ENCODE data around the gene SLC4A5.
"Not testable (repeated sequence)": the region's sequence is repeated elsewhere in the genome, so short reads cannot be mapped to it uniquely, and the experiment has no call there.

SLC4A5 gene

DNA sequence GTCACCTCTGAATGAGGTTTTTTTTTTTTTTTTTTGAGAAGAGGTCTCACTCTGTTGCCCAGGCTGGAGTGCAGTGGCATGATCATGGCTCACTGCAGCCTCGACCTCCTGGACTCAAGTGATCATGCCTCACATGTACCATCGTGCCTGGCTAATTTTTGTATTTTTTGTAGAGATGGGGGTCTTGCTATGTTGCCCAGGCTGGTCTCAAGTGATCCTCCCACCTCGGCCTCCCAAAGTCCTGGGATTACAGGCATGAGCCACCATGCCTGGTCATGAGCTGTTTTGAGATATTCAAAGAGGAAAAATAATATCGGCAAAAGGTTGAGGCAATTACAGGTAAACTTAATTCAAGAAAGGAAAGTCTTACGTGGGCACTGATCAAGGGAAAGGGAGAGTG, 113.4 kb downstream of the SLC4A5 start:
- DNase-seq: not testable (repeated sequence)

DNA sequence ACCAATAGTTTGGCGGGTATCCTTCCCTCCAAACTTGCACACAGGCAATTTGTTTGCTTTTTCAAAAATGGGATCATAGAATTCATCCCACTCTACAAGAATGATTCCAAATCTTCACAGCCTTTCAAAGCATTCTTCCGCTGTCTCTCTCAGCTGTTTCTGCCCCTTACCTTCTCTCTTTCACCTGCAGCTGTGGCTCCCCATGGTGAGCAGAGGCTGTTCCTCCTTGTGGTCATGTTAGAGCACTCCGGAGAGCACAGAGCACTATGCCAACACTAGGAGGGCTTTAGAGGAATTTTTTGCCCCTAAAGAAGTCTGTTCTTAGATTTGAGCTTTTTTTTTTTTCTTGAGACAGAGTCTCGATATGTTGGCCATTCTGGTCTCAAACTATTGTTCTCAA, 114.4 kb downstream of the SLC4A5 start:
- DNase-seq: no peak

DNA sequence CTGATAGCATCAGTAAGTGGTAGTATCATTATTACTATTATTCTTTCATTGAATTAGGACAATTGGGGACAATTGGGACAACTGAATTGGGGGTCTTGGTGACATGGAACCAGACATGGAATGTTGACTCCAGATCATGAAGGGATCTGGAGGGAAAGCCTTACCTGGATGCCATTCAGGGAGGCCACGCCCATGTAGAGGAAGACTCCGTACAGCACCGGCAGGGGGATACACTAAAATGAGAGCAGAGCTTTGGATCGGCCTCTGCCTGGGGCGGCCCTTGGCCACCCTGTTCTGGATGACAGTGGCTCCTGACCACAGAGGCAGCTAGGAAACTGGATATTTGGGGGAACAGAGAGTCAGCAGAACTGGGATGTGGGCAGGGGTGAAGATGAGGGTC, 115.6 kb downstream of the SLC4A5 start:
- no peak for DNase-seq

DNA sequence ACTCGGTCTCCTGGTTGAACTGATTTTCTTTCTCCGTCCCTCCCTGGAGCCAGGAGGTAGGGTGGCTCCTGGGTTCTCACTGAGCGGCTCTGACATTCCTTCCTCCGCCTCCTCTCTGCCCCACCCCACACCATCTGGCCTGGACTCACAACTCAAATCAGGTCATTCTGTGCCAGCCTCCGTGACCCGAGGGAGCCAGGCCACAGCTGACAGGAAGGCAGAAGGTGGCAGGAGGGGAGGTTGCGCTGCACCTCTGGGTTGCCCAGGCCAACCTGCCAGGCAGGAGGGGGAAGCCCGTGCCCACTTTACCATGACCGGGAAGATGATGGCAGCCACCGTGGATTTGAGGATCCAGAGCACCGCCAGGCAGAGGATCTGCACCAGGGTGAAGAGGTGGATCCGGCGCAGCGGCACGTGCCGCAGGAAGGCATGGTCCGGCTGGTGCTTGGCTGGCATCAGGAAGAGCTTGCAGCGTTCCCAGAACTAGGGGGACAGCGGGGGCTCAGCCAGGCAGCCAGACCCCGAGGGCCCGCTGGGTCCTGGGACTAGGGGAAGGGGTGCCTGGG, 116.5 kb downstream of the SLC4A5 start:
- DNase-seq: no peak

DNA sequence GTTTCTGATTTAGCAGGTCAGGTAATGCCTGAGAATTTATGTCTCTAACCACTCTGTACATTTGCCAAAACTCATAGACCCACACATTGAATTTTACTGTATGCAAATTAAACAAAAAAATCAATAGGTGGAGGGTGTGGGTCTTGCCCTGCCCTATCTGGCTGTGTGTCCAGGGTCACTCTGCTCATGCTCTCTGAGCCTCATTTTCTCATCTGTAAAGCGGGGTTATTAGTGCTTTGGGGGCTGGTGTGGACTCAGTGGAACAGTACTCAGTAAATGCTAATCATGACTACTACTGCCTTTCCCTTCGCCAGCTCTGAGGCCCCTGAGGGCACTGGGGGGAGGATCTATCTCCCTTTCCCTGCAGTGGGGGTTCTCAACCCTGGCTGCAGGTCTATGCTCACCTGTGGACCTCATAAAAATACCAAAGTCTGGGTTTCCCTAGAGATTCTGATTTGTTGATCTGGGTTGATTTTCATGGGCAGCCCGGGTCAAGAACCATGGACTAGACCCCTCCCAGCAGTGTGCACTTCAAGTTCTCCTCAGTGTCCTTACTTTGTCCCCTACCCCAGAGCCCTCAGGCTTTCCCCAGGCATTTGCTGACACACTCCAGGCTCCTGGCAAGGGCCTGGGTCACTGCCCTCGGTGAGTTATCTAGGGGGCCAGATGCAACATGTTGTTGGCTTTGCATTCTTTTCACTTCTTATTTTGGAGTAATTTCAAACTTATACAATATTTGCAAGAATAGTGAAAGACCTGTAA, 117.3 kb downstream of the SLC4A5 start:
- DNase-seq: no peak

DNA sequence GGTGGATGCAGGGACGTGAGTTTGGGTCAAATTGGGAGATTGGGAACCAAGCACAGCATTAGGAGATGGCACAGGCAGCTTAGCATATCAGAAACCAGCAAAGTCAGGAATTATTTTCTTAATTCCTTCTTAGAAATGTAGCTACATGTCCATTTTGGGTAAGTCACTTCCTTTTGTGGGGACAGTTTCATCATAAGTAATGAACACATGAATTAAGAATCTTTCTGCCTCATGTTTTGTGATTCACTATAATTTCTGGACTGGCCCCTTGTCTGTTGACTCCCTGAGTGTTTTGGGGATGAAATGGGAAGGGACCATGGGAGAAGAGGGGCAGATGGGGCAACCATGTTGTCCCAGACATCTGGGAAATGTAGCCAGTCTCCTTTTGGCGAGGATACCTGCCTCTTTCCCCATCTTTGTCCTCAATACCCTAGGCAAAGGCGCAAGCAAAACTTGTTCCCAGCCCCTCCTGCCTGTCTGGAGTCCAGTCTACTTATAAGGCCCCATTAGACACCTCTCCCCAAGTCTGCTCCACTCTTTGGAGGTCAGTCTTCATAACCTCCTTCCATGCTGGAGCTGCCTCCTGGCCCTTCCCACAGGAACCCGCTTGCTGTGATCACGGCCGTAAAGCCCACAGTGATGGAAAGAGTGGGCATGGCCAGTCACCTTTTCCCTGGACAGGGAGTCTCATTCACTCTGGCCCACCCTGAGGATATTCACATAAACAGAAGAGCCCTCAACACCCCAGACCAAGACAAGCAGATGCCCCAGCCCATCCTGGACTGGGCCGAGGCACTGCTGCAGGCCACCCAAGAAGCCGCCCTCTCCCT, 119.1 kb downstream of the SLC4A5 start:
- no peak for DNase-seq

DNA sequence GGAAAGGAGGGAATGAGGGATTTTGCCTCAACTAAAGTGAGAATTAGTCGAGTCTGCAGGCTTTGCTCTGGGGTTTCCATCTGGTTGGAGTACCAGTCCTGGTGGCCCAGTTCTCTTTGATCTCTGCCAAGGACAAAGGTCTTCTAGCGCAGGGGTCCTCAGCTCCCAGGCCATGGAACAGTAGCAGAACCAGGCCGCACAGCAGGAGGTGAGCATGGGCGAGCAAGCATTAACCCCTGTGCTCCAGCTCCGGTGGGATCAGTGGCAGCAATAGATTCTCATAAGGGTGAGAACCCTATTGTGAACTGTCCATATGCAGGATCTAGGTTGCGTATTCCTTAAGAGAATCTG, 120.9 kb downstream of the SLC4A5 start:
- DNase-seq: no peak

DNA sequence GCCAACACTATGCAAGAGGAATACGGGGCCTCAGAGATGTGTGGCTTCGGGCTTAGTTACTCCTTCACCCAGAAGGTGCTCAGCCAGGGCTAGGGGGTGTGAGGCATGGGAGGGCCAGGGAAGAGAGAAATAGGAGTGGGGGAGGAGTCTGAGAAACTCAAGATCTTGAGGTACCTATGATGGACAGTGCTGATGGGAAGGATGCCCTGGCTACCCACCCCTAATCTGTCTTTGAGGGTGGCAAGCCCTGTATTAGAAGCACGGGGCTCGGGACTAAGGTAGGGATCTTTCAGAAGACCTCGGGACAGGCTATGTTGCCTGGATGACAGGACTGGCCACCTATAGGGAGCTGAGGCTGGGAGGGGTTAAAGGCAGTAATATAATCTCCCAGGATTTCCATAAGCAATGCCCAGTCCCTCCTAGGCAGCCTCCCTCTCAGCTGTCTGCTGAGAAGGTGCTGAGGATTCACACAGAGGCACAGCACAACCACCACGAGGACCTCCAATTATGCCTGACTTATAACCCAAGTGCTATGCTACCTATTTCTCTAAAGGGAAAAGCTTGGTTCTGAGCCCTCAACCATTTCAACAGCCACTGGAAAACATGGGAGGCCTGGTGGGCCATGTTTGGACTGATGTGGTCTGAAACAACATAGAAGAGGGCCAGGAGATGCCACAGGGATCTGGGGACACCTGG, 121.5 kb downstream of the SLC4A5 start:
- no peak for DNase-seq

DNA sequence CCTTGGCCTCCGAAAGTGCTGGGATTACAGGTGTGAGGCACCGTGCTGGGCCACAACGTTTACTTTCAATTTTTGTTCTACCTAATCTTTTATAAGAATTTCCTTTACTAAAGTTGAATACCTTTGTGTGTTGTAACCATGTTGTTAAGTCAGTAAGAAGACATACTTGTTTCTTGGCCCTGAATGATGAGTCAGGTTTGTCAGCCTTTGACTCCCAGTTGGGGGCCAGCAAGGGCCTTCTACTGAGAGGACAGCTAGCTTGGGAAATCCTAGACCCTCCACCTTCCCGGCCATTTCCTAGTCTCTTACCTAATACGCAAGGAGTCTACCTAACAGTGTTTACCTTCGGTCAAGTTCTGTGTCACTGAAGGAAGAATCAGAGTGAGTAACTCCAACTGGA, 122.1 kb downstream of the SLC4A5 start:
- no peak for DNase-seq

DNA sequence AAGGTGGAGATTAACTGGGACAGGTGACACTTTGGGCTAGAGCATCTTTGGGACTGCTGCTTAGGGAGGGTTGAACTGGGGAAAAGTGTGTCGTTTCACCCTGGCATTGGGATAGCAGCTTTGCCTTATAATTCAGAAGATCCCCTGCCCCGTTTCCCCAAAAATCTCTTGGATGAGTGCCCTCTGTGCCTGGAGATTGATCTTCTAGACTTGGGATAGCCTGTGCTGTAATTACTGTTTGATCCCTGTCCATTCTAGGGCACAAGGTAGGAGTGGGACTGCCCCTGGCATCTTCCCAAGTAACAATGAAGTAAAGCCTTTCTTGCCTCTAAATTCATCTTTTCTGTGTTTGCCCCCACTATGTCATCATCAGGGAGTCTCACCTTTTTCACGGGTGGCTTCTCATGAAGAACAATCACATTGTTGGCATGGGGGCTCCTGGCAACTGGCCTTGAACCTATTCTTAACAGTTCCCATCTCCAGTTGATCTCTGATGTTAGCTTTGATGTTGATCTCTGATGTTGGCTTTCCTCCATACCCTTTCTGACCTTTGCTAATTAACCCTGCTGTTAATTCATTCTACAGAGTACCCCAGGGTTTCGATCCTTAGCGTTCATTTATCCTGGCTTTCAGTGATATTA, 123.2 kb downstream of the SLC4A5 start:
- no peak for DNase-seq

DNA sequence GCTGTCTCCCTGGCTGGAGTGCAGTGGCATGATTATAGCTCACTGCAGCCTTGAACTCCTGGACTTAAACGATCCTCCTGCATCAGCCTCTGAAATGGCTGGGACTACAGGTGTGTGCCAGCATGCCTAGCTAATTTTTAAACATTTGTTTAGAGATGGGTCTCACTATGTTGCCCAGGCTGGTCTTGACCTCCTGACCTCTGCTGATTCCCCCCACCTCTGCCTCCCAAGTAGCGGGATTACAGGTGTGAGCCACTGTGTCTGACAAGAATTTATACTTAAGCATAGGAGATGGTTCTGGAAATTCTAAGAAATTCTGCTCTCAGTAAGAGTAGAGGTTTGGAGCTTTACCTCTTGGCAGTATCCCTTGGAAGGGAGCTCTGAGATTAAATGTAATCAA, 126.6 kb downstream of the SLC4A5 start:
- DNase-seq: no peak

DNA sequence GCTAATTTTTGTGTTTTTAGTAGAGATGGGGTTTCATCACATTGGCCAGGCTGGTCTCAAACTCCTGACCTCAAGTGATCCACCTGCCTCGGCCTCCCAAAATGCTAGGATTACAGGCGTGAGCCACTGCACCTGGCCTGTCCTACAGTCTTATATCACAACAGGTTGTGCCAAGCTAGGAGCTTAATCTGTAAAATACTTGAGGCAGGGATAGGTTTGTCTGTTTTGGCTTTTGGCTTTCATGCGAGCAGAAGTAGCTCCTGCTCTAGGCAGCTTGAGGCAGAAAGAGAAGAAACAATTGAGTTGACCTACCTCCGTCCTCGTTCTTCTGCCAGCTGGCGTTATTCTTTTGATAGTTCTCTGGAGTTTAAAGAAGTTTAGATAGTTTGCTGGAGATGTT, 127.4 kb downstream of the SLC4A5 start:
- not testable (repeated sequence) for DNase-seq

DNA sequence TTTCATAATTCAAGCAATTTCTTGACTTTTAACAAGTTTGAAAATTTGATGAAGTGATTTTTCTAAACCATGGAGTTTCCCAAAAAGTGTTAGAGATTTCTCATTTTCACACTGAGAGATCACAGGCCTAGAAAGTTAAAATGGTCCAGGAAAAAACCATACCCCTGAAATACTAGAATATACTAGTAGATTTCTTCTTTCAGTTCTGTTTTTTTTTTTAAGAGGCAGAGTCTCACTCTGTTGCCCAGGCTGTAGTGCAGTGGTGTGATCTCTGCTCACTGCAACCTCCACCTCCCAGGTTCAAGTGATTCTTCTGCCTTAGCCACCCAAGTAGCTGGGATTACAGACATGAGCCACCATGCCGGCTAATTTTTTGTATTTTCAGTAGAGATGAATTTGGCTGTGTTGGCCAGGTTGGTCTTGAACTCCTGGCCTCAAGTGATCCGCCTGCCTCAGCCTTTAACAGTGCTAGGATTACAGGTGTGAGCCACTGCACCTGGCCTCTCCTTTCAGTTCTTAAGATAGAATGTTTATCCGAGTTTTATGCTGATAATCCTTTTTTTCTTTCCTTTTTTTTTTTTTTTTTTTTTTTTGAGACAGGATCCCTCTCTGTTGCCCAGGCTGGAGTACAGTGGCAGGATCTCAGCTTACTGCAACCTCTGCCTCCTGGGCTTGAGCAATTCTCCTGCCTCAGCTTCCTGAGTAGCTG, 130.4 kb downstream of the SLC4A5 start:
- no peak for DNase-seq

DNA sequence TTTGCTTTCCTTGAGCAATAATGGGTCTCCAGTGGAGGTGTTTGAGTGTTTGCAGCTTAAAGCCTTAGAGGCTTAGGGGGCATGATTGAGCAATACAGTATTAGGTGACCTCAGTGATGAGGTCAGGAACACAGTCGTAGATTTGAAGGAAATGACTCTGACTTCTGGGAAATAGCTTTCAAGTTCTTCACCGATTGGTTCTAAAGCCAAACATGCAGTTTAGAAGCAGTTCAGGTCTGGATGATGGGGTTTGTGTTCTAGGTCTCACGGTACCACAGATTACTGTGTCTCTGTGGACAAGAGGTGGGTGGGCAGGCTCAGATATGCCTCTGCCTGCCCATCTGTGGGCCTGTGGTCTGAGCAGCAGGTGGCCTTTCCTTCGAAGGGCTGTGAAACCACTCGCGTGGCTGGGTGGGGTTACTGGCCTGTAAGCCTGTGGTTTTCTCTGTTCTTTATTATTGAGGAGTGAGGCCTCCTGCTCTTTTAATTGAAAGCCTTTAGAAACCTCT, 137.0 kb downstream of the SLC4A5 start:
- DNase-seq: peak in 2 of 5 experiments; percentile 55 to 93

DNA sequence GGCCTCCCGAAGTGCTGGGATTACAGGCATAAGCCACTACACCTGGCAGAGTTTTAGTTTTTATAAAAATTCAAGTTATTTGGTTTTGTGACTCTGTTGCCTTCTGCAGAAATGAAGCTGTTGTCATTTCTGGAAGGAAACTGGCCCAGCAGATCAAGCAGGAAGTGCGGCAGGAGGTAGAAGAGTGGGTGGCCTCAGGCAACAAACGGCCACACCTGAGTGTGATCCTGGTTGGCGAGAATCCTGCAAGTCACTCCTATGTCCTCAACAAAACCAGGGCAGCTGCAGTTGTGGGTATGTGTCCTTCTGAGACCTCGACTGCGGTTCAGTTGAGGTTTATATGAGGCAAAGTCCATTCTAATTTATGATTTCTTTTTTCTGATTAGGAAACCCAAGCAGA, 137.6 kb downstream of the SLC4A5 start:
- peak in 2 of 5 experiments; percentile 7 to 73 for DNase-seq

DNA sequence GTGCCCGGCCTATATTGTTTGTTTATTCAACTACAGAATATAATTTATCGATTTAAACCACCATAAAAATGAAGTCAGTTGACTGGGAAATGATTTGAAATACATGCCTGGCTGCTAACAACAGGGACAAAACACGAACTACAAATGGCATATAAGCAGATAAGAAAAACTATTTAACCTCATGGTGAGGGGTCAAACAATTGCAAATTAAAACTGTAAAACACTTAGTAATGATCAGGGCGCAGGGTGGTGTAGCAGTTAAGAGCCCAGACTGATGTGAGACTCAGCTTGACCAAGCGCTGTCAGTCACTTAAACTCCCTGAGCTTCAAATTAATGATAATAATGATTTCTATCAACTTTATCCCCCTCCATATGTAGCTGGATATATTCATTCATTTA, 138.1 kb downstream of the SLC4A5 start:
- DNase-seq: no peak

DNA sequence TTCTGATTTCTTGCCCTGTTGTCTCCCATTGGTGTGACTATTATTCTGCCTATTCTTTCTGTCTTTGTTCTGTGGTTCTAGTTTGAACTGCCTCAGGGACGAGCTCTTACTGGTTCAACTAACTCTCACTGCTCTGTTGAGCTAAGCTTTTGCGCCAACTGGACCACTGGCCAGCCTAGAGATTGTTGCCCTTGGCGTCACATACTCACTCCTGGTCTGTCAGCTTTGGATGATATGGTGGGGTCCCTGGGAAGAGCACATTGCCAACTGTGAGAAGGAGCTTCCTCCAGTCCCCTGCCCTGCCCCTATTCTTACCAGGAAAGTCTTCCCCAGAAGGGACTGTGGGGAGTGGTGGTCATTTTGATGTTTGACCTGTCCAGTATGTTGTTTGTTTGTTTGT, 138.8 kb downstream of the SLC4A5 start:
- no peak for DNase-seq

DNA sequence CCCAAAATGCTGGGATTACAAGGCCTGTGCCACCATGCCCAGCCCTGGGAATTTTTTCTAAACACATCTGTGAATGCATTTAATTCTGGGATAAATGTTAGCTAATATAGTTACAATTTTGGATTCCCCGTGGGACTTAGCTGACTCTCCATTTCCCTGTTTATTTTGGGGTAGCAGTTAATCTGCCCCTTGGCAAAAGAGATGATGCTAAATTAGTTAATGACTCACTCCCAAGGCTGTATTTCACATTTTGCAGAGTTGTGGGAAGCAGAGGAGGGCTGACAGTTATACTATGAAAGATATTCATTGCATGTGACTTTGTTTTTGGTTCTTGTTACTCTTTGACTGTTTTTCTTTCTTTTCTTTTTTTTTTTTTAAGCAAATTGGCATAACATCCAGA, 141.6 kb downstream of the SLC4A5 start:
- no peak for DNase-seq

DNA sequence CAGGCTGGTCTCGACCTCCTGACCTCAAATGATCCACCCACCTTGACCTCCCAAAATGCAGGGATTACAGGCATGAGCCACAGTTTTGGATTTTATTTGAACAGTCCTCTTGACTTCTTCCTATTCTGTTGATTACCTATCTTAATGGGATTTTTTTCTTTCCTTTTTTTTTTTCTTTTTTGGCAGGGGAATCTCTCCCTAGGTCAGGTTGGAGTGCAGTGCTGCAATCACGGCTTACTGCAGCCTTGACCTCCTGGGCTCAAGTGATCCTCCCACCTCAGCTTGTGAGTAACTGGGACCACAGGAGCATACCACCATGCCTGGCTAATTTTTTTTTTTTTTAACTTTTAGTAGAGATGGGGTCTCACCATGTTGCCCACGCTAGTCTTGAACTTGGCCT, 142.0 kb downstream of the SLC4A5 start:
- no peak for DNase-seq

DNA sequence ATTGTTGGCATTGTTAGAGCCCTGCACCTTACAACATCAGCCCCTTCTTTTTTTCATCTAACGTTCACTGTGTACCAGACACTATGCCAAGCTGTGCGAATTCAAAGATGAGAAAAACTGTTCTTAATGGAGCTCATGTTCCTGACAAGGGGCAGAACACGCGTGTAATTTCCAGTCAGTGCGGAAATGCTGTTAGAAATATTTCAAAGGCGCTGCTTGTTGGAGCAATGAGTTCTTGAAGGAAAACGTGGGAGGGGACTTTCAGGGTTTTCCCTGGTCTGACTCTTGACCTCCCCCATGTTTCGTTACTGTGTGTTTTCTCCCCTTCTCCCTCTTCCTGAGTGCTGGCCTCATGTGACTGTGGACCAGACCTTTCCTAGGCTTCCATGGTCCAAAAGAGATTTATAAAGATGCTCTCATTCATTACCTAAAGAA, 143.3 kb downstream of the SLC4A5 start:
- peak in 1 of 5 experiments; percentile 29 for DNase-seq

DNA sequence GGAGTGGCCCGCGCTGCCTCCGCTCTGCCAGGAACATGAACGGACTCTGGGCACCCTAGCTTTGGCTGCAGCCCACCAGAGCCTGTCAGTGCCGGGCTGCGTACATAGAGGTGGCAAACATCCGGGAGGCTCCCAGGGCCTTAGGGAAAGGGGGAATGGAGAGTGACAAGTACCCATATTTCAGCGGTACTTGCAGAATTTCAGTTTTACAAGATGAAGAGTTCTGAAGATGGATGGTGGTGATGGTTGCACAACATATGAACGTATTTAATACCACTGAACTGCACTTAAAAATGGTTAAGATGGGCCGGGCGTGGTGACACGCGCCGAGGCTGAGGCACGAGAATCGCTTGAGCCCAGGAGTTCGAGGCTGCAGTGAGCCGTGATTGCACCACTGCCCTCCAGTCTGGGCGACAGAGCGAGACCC, 143.9 kb downstream of the SLC4A5 start:
- DNase-seq: no peak

All from T-helper 2 cell (primary cell).